ENCODE results near the gene SNX9. TPM values are rescaled to one million over a fixed set of nuclear protein-coding genes. Genes with fewer than 3 reads are reported as not detected.

SNX9 gene
- total RNA-seq, 1 experiment from 2014 or later = 33.1 TPM

DNA sequence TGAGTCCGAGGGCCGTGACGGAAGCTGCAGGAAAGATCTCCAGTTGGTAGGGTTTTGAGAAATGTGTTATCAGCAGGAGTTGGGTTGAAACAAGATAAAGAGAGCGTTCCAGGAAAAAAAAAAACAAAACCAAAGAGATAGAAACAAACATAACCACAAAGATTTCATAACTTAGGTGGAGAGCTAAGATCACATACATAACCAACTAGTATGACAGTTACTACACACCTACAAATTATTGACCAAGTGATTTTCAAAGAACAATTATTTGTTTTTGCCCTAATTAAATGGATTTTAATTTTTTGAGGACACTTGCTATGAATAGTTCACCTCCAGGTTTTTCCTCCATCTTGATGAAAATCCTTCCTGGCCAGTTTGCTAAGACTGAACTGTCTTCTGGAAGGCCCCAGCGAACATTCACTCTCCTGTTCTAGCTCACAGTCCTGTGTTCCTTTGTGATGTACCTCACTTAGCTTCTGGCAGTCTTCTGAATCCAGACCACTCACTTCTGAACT, 69.4 kb downstream of the SNX9 start:
- intact Hi-C loops (cut with micrococcal nuclease) = no loop called here
- Mint-ChIP-seq H3K4me1 (ENCODE audit: insufficient read depth, unreplicated experiment) (peaks cover 11% of the 10 kb centered on the region), H3K4me3 (ENCODE audit: unreplicated experiment) (no peak overlapping the region), H3K36me3 (ENCODE audit: insufficient read depth, unreplicated experiment) (peaks cover 73% of the 10 kb centered on the region), H3K27ac (ENCODE audit: low read depth, unreplicated experiment) (no peak overlapping the region), H3K27me3 (ENCODE audit: insufficient read depth, unreplicated experiment) (no peaks in the 10 kb centered on the region), H3K9me3 (ENCODE audit: unreplicated experiment) (no peaks in the 10 kb centered on the region)
- TF ChIP-seq, protein P1, sequence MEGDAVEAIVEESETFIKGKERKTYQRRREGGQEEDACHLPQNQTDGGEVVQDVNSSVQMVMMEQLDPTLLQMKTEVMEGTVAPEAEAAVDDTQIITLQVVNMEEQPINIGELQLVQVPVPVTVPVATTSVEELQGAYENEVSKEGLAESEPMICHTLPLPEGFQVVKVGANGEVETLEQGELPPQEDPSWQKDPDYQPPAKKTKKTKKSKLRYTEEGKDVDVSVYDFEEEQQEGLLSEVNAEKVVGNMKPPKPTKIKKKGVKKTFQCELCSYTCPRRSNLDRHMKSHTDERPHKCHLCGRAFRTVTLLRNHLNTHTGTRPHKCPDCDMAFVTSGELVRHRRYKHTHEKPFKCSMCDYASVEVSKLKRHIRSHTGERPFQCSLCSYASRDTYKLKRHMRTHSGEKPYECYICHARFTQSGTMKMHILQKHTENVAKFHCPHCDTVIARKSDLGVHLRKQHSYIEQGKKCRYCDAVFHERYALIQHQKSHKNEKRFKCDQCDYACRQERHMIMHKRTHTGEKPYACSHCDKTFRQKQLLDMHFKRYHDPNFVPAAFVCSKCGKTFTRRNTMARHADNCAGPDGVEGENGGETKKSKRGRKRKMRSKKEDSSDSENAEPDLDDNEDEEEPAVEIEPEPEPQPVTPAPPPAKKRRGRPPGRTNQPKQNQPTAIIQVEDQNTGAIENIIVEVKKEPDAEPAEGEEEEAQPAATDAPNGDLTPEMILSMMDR (IDR thresholded peaks at IDR 0.05; ENCODE audit: unreplicated experiment) = no peak
- ChIA-PET POLR2A (interaction anchor here (0.6 to 1.1 kb wide), 2 partner anchors 8 to 129 kb away, joined by 3 read pairs; no protein-coding TSS in a partner anchor), CTCF (interaction anchor here (0.7 kb wide), 1 partner anchor 130 kb away, joined by 3 read pairs; no protein-coding TSS in a partner anchor)
- no peak for DNase-seq (ENCODE audit: unreplicated experiment)
- no TSS peak for BruUV-seq (replicated peaks)

DNA sequence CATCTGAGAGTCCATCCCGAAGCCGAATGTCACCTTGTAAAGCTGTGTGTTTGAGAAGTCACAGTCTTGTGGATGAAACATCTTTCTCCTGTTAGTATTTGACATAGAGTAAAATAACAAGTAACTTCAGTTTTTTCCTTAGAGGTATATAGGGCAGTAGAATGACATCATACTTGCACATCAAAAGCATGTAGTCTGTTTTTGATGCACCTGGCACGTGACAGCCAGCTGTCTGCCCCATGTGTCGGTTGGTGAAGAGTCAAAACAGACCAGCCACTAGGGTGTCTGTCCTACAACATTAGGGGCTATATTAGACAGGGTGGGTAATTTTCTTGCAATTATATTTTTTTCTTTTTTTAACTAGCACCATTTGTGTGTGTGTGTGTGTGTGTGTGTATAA, 70.2 kb downstream of the SNX9 start:
- no TSS peak for BruUV-seq (replicated peaks)
- POLR2A ChIA-PET = interaction anchor here (0.6 kb wide), 1 partner anchor 317 kb away, joined by 3 read pairs; no protein-coding TSS in a partner anchor

DNA sequence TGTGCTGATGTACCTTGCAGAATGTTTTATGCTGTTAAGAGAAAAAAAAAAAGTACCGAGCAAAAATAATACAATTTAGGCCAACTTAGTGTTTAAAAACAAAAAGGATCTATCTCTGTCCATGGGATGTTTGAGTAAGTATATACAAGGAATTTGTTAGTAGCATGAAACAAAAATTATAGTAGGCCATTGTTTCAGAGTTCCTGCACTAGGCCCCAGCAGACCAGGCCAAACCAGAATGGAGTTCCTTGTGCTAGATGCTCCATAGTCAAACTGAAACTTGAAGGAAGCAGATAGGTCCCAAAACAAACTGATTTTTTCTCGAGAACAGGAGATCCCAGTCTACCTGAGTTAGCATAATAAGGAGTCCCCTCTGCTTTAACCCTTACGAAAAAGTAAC, 72.5 kb downstream of the SNX9 start:
- peaks cover 11% of the 10 kb centered on the region for H3K4me1 Mint-ChIP-seq (ENCODE audit: insufficient read depth, unreplicated experiment)
- H3K4me3 Mint-ChIP-seq (ENCODE audit: unreplicated experiment) = no peak overlapping the region
- no peak overlapping the region for H3K27ac Mint-ChIP-seq (ENCODE audit: low read depth, unreplicated experiment)
- TF ChIP-seq, protein P1 (IDR thresholded peaks at IDR 0.05; ENCODE audit: unreplicated experiment) = no peak
- H3K27me3 Mint-ChIP-seq (ENCODE audit: insufficient read depth, unreplicated experiment) = no peaks in the 10 kb centered on the region
- ChIA-PET CTCF (interaction anchor here (0.7 kb wide), 1 partner anchor 13 kb away, joined by 3 read pairs; no protein-coding TSS in a partner anchor), POLR2A (no interaction called here)
- intact Hi-C loops (cut with micrococcal nuclease) = no loop called here
- no peaks in the 10 kb centered on the region for H3K9me3 Mint-ChIP-seq (ENCODE audit: unreplicated experiment)
- H3K36me3 Mint-ChIP-seq (ENCODE audit: insufficient read depth, unreplicated experiment) = peaks cover 71% of the 10 kb centered on the region
- no TSS peak for BruUV-seq (replicated peaks)
- DNase-seq (ENCODE audit: unreplicated experiment) = no peak

More for the DNA sequence above, 70.2 kb downstream of the SNX9 start:
- no peak overlapping the region for H3K27ac Mint-ChIP-seq (ENCODE audit: low read depth, unreplicated experiment)
- no peaks in the 10 kb centered on the region for H3K27me3 Mint-ChIP-seq (ENCODE audit: insufficient read depth, unreplicated experiment)
- TF ChIP-seq, protein P1 (IDR thresholded peaks at IDR 0.05; ENCODE audit: unreplicated experiment) = no peak
- no peak overlapping the region for H3K4me3 Mint-ChIP-seq (ENCODE audit: unreplicated experiment)
- H3K36me3 Mint-ChIP-seq (ENCODE audit: insufficient read depth, unreplicated experiment) = peaks cover 77% of the 10 kb centered on the region
- intact Hi-C loops (cut with micrococcal nuclease) = no loop called here
- CTCF ChIA-PET = interaction anchor here (0.7 kb wide), 2 partner anchors 131 to 391 kb away, joined by 3 read pairs; no protein-coding TSS in a partner anchor
- DNase-seq (ENCODE audit: unreplicated experiment) = no peak
- H3K9me3 Mint-ChIP-seq (ENCODE audit: unreplicated experiment) = no peaks in the 10 kb centered on the region
- peaks cover 11% of the 10 kb centered on the region for H3K4me1 Mint-ChIP-seq (ENCODE audit: insufficient read depth, unreplicated experiment)

DNA sequence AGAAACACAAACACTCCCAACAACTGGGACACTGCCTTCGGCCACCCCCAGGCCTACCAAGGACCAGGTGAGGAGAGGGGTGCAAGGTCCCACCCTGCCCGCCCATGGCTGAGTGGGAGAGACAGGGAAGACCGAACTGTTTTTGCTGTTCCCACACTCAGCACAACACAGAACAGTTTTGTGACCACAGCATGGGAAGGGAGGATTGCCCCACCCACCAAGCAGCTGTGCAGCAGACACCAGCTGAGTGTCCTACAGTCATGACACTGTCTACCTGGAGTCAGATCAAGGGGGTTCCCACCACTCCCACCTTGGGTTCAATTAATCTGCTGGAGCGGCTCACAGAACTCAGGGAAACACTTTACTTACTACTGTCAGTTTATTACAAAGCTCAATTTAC, 73.9 kb downstream of the SNX9 start:
- ChIA-PET POLR2A (no interaction called here), CTCF (no interaction called here)
- Mint-ChIP-seq H3K27me3 (ENCODE audit: insufficient read depth, unreplicated experiment) (no peaks in the 10 kb centered on the region), H3K4me3 (ENCODE audit: unreplicated experiment) (no peak overlapping the region), H3K4me1 (ENCODE audit: insufficient read depth, unreplicated experiment) (peaks cover 5% of the 10 kb centered on the region), H3K27ac (ENCODE audit: low read depth, unreplicated experiment) (no peak overlapping the region), H3K36me3 (ENCODE audit: insufficient read depth, unreplicated experiment) (peaks cover 71% of the 10 kb centered on the region), H3K9me3 (ENCODE audit: unreplicated experiment) (no peaks in the 10 kb centered on the region)
- intact Hi-C loops (cut with micrococcal nuclease) = no loop called here
- no TSS peak for BruUV-seq (replicated peaks)
- TF ChIP-seq, protein P1 (IDR thresholded peaks at IDR 0.05; ENCODE audit: unreplicated experiment) = no peak
- DNase-seq (ENCODE audit: unreplicated experiment) = no peak

Measured in MCF 10A (cell line).